ENCODE results near the gene HP.

GRCh38 chr16:72104905-72105304 lies 50.6 kb downstream of the HP start:
- TF ChIP-seq RAD21 (IDR thresholded peaks at IDR 0.05 in 1 of 2, conservative IDR thresholded peaks at IDR 0.05 in 1 of 2; ENCODE audit: low read depth in 2 of 2, low read length in 2 of 2) (no peak), EGR1 (IDR thresholded peaks at IDR 0.05; ENCODE audit: borderline replicate concordance, low read depth, low read length) (no peak), POLR2A (IDR thresholded peaks at IDR 0.05; ENCODE audit: control extremely low read depth in 1 of 2, low read depth in 2 of 2, low read length in 2 of 2) (no peak), YY1 (IDR thresholded peaks at IDR 0.05; ENCODE audit: low read depth, low read length) (no peak), POLR2AphosphoS5 (IDR thresholded peaks at IDR 0.05; ENCODE audit: low read depth, low read length) (no peak), CHD1 (IDR thresholded peaks at IDR 0.05; ENCODE audit: low read depth, low read length) (no peak)
- TF ChIP-seq, protein P1, sequence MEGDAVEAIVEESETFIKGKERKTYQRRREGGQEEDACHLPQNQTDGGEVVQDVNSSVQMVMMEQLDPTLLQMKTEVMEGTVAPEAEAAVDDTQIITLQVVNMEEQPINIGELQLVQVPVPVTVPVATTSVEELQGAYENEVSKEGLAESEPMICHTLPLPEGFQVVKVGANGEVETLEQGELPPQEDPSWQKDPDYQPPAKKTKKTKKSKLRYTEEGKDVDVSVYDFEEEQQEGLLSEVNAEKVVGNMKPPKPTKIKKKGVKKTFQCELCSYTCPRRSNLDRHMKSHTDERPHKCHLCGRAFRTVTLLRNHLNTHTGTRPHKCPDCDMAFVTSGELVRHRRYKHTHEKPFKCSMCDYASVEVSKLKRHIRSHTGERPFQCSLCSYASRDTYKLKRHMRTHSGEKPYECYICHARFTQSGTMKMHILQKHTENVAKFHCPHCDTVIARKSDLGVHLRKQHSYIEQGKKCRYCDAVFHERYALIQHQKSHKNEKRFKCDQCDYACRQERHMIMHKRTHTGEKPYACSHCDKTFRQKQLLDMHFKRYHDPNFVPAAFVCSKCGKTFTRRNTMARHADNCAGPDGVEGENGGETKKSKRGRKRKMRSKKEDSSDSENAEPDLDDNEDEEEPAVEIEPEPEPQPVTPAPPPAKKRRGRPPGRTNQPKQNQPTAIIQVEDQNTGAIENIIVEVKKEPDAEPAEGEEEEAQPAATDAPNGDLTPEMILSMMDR (IDR thresholded peaks at IDR 0.05; ENCODE audit: control extremely low read depth in 1 of 3, insufficient read depth in 1 of 3, low read depth in 1 of 3, low read length in 3 of 3), result no peak

Measured in H1 (cell line).